K562 treated with DMSO at 1 percent for 48 hours (cell line): ENCODE results near the gene MTMR12. TPM values are rescaled to one million over a fixed set of nuclear protein-coding genes. Genes with fewer than 3 reads are reported as not detected.

Experiments used
- total RNA-seq: library from RNA; unstranded; fragments of 300-600 nt; gene quantifications from 2 replicates; pipeline ENCODE4 v1.2.3, GENCODE V29; 2022; ENCODE audit warnings: low replicate concordance; ENCODE audit errors: extremely low read depth

The MTMR12 gene, protein sequence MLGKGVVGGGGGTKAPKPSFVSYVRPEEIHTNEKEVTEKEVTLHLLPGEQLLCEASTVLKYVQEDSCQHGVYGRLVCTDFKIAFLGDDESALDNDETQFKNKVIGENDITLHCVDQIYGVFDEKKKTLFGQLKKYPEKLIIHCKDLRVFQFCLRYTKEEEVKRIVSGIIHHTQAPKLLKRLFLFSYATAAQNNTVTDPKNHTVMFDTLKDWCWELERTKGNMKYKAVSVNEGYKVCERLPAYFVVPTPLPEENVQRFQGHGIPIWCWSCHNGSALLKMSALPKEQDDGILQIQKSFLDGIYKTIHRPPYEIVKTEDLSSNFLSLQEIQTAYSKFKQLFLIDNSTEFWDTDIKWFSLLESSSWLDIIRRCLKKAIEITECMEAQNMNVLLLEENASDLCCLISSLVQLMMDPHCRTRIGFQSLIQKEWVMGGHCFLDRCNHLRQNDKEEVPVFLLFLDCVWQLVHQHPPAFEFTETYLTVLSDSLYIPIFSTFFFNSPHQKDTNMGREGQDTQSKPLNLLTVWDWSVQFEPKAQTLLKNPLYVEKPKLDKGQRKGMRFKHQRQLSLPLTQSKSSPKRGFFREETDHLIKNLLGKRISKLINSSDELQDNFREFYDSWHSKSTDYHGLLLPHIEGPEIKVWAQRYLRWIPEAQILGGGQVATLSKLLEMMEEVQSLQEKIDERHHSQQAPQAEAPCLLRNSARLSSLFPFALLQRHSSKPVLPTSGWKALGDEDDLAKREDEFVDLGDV
- total RNA-seq, result not detected in 2 replicates

DNA sequence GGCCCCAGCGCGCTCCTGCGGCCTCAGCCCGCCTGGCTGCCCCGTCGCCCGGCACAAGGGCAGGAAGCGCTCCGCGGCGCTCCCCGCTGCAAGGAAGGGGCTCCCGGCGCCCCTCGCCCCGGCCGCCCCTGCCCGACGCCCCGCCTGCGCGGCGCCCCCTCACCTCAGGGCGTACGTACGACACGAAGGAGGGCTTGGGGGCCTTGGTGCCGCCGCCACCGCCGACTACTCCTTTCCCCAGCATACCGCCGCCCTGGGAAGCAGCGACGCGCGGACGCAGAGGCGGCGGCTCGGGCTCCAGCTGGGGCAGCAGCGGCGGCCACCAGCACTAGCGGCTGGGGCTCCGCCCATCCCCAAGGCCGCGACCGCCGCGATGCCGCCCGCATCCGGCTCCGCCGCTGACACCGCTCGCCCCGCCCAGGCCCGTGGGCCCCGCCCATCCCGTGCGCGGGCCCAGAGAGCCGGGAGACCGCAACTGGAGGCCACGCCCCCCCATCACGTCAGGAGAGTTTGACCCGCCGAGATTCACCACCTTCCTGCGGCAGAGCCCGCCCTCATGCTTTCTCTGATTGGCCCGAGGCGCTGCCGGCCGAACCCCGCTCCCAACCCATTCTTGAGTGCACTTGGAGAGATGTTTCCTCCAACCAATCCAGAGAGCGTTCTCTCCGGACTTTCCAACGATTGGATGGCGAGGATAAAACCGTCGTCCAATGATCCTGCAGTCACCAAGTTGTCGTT, at the start of gene MTMR12:
TSS of gene MTMR12 (minus strand) at position 345 of the 738 bp plus-strand sequence. CDS start at position 244, 101 bp downstream.

Other genes starting within 250 kb of the MTMR12 start
- gene GOLPH3, start 138.6 kb downstream of the MTMR12 start, total RNA-seq, result not detected in 2 replicates
- not detected in 2 replicates for gene ZFR, start 131.8 kb upstream of the MTMR12 start, total RNA-seq